Osteocyte (in vitro differentiated cells): ENCODE measurements around the gene DNAJC5G. TPM values are rescaled to one million over a fixed set of nuclear protein-coding genes. Genes with fewer than 3 reads are reported as not detected.

Source experiments
- DNase-seq: peaks from one replicate; pipeline ENCODE4 v3.0.0; 2021; ENCODE audit warnings: mixed read lengths; ENCODE audit not compliant: unreplicated experiment; ENCODE audit errors: extremely low spot score
- H3K27ac Mint-ChIP-seq: one replicate; pipeline ENCODE4 v1.8.0; 2021; ENCODE audit warnings: mild to moderate bottlenecking, mixed read lengths; ENCODE audit not compliant: unreplicated experiment
- H3K27me3 Mint-ChIP-seq: one replicate; pipeline ENCODE4 v1.8.0; 2021; ENCODE audit warnings: mixed read lengths; ENCODE audit not compliant: unreplicated experiment
- H3K36me3 Mint-ChIP-seq: one replicate; pipeline ENCODE4 v1.8.0; 2021; ENCODE audit warnings: mixed read lengths; ENCODE audit not compliant: unreplicated experiment
- H3K4me1 Mint-ChIP-seq: one replicate; pipeline ENCODE4 v1.8.0; 2021; ENCODE audit warnings: mixed read lengths; ENCODE audit not compliant: unreplicated experiment
- H3K4me3 Mint-ChIP-seq: one replicate; pipeline ENCODE4 v1.8.0; 2021; ENCODE audit warnings: mild to moderate bottlenecking, moderate library complexity, mixed read lengths; ENCODE audit not compliant: unreplicated experiment
- H3K9me3 Mint-ChIP-seq: one replicate; pipeline ENCODE4 v1.8.0; 2021; ENCODE audit warnings: mixed read lengths; ENCODE audit not compliant: unreplicated experiment
- CTCF ChIP-seq: fragments of 200-600 bp; sonication (generic); IDR thresholded peaks from 2 replicates; pipeline ENCODE4 v1.5.0; 2021; ENCODE audit warnings: antibody characterized with exemption, mild to moderate bottlenecking, moderate library complexity
- long read RNA-seq: library from polyadenylated mRNA; unstranded; transcript quantifications from one replicate; pipeline ENCODE4 v2.0.0, GENCODE V29; 2021
- total RNA-seq: library from RNA; stranded (reverse); gene quantifications from 2 replicates; pipeline ENCODE4 v1.2.1, GENCODE V29; 2021

DNAJC5G gene
- not detected in 2 replicates for total RNA-seq
- long read RNA-seq = 0 reads

- Mint-ChIP-seq H3K36me3 (no peaks in the 10 kb centered on the region), H3K27ac (no peak within 1 kb of the TSS), H3K27me3 (peaks cover 59% of the 10 kb centered on the region), H3K4me1 (peaks cover 2% of the 10 kb centered on the region), H3K4me3 (no peak within 1 kb of the TSS), H3K9me3 (no peaks in the 10 kb centered on the region)
- no peak for TF ChIP-seq CTCF
- DNase-seq = no peak
These were observed at the start of gene DNAJC5G for GRCh38 chr2:27275211-27276150. DNAJC5G (plus strand) TSS chr2:27275433; CDS start chr2:27276729, 1,296 bp downstream.

DNA sequence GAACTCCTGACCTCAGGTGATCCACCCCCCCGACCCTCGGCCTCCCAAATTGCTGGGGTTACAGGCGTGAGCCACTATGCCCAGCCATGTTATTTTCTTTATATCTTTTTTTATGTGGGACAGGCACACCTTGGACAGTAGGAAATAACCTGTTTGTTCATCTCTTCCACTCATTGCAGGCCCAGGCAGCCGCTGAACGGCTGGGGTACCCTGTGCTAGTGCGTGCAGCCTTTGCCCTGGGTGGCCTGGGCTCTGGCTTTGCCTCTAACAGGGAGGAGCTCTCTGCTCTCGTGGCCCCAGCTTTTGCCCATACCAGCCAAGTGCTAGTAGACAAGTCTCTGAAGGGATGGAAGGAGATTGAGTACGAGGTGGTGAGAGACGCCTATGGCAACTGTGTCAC is 49.7 kb upstream of the DNAJC5G start:
- no peak for DNase-seq
- H3K4me1 Mint-ChIP-seq = no peaks in the 10 kb centered on the region
- no peaks in the 10 kb centered on the region for H3K9me3 Mint-ChIP-seq
- no peak overlapping the region for H3K4me3 Mint-ChIP-seq
- peaks cover 60% of the 10 kb centered on the region for H3K36me3 Mint-ChIP-seq
- H3K27me3 Mint-ChIP-seq = no peaks in the 10 kb centered on the region
- H3K27ac Mint-ChIP-seq = no peak overlapping the region
- TF ChIP-seq CTCF = no peak

GRCh38 chr2:27227501-27227900 is 47.7 kb upstream of the DNAJC5G start:
- H3K4me1 Mint-ChIP-seq = no peaks in the 10 kb centered on the region
- no peak for DNase-seq
- peaks cover 61% of the 10 kb centered on the region for H3K36me3 Mint-ChIP-seq
- no peak overlapping the region for H3K27ac Mint-ChIP-seq
- no peaks in the 10 kb centered on the region for H3K9me3 Mint-ChIP-seq
- no peaks in the 10 kb centered on the region for H3K27me3 Mint-ChIP-seq
- TF ChIP-seq CTCF = no peak
- H3K4me3 Mint-ChIP-seq = no peak overlapping the region

DNA sequence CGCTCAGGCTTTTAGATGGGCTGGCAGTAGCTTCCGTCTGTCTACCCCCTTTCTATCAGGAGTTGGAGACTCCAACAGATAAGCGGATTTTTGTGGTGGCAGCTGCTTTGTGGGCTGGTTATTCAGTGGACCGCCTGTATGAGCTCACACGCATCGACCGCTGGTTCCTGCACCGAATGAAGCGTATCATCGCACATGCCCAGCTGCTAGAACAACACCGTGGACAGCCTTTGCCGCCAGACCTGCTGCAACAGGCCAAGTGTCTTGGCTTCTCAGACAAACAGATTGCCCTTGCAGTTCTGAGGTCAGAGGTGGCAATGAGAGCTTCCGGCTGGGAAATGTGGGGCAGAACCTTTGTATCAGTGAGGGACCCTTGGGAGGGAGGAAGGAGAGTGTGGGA is 43.3 kb upstream of the DNAJC5G start:
- no peak for TF ChIP-seq CTCF
- Mint-ChIP-seq H3K27me3 (no peaks in the 10 kb centered on the region), H3K27ac (no peak overlapping the region), H3K36me3 (peaks cover 65% of the 10 kb centered on the region), H3K9me3 (no peaks in the 10 kb centered on the region), H3K4me3 (no peak overlapping the region), H3K4me1 (no peaks in the 10 kb centered on the region)
- no peak for DNase-seq

DNA sequence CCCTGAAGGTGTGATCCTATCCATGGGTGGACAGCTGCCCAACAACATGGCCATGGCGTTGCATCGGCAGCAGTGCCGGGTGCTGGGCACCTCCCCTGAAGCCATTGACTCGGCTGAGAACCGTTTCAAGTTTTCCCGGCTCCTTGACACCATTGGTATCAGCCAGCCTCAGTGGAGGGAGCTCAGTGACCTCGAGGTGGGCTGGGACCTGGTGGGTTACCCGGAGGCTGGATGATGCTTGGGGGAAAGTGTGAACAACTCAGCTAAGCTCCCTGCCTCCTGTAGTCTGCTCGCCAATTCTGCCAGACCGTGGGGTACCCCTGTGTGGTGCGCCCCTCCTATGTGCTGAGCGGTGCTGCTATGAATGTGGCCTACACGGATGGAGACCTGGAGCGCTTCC is 41.9 kb upstream of the DNAJC5G start:
- H3K36me3 Mint-ChIP-seq = peaks cover 63% of the 10 kb centered on the region
- TF ChIP-seq CTCF = no peak
- H3K27ac Mint-ChIP-seq = no peak overlapping the region
- H3K9me3 Mint-ChIP-seq = no peaks in the 10 kb centered on the region
- no peak overlapping the region for H3K4me3 Mint-ChIP-seq
- H3K4me1 Mint-ChIP-seq = no peaks in the 10 kb centered on the region
- H3K27me3 Mint-ChIP-seq = no peaks in the 10 kb centered on the region
- no peak for DNase-seq
